Natural killer cell (primary cell): ENCODE data around the gene CHST3. TPM values are rescaled to one million over a fixed set of nuclear protein-coding genes. Genes with fewer than 3 reads are reported as not detected.

Experiments used
- ATAC-seq, 3 donors: fragments of 150-1000 bp in 2 of 3; fragments of 200-7000 bp in 1 of 3; cut with Tn5 transposase; 1 replicate in 1 of 3; 2 replicates in 2 of 3; pipeline ENCODE4 v1.10.0; 2021; ENCODE audit warnings: mild to moderate bottlenecking in 2 of 3, moderate library complexity in 2 of 3
- DNase-seq, 2 donors: peaks; one replicate each; pipeline versions ENCODE4 v3.0.0 to v3.0.0-alpha.2; 2013 to 2021; ENCODE audit warnings: mixed read lengths in 1 of 2
- H3K27ac ChIP-seq: one replicate; pipeline ENCODE4 v1.5.1; 2013; ENCODE audit warnings: mild to moderate bottlenecking, low read length
- H3K27me3 ChIP-seq: one replicate; pipeline ENCODE4 v1.6.1; 2013; ENCODE audit warnings: low read length; ENCODE audit not compliant: control insufficient read depth, insufficient read depth
- H3K36me3 ChIP-seq: one replicate; pipeline ENCODE4 v1.6.1; 2013; ENCODE audit warnings: low read length; ENCODE audit not compliant: control insufficient read depth, insufficient read depth
- H3K4me1 ChIP-seq: one replicate; pipeline ENCODE4 v1.6.1; 2013; ENCODE audit warnings: low read length; ENCODE audit not compliant: control insufficient read depth, insufficient read depth
- H3K4me3 ChIP-seq: one replicate; pipeline ENCODE4 v1.5.1; 2013; ENCODE audit warnings: low read length
- H3K9me3 ChIP-seq: one replicate; pipeline ENCODE4 v1.6.1; 2013; ENCODE audit warnings: low read length; ENCODE audit not compliant: control insufficient read depth, insufficient read depth
- H3K27ac Mint-ChIP-seq, 2 donors: one replicate each; pipeline ENCODE4 v1.8.0; 2022; ENCODE audit warnings: mild to moderate bottlenecking in 2 of 2, mixed read lengths in 2 of 2, moderate library complexity in 1 of 2
- H3K27me3 Mint-ChIP-seq, 2 donors: one replicate each; pipeline ENCODE4 v1.8.0; 2022; ENCODE audit warnings: low read depth in 2 of 2, mixed read lengths in 2 of 2
- H3K36me3 Mint-ChIP-seq: one replicate; pipeline ENCODE4 v1.8.0; 2022; ENCODE audit warnings: mixed read lengths
- H3K4me1 Mint-ChIP-seq, 2 donors: one replicate each; pipeline ENCODE4 v1.8.0; 2022; ENCODE audit warnings: mixed read lengths in 2 of 2
- H3K4me3 Mint-ChIP-seq: one replicate; pipeline ENCODE4 v1.8.0; 2022; ENCODE audit warnings: mild to moderate bottlenecking, moderate library complexity, mixed read lengths
- H3K9me3 Mint-ChIP-seq, 2 donors: one replicate each; pipeline ENCODE4 v1.8.0; 2022; ENCODE audit warnings: mixed read lengths in 2 of 2
- CTCF ChIP-seq: fragments of 200-600 bp; IDR thresholded peaks from one replicate; pipeline ENCODE4 v1.8.0; 2022; ENCODE audit warnings: antibody characterized with exemption
- WGBS: methylation state at CpG from one replicate; pipeline ENCODE4 v1.1.7; 2013; ENCODE audit warnings: missing lambda C conversion rate; ENCODE audit not compliant: insufficient coverage; 5-methylcytosine and 5-hydroxymethylcytosine counted together
- intact Hi-C: fragments of 100-400 bp; cut with micrococcal nuclease; formaldehyde crosslinking; loops from one replicate; pipeline ENCODE4 v1.14.2; 2022
- total RNA-seq, 4 donors: library from RNA; stranded (reverse); fragments of 120-200 nt in 1 of 4; gene quantifications; one replicate each; pipeline versions ENCODE4 v1.2.3 to v1.2.4, GENCODE V29; 2013 to 2022

The CHST3 gene
- total RNA-seq, 3 donors from 2014 or later (not counting 1 experiment from before 2014, with no cell fraction given): not detected

GRCh38 chr10:71971311-71971731 is 7.1 kb downstream of the CHST3 start:
- H3K4me1 Mint-ChIP-seq: no peaks in the 10 kb centered on the region
- H3K27ac ChIP-seq: no peak overlapping the region
- no peaks in the 10 kb centered on the region for H3K4me1 ChIP-seq
- H3K36me3 ChIP-seq: no peaks in the 10 kb centered on the region
- ATAC-seq: no peak
- peaks cover 1% of the 10 kb centered on the region for H3K27me3 ChIP-seq
- TF ChIP-seq CTCF: no peak
- H3K9me3 Mint-ChIP-seq: no peaks in the 10 kb centered on the region
- no peak overlapping the region for H3K4me3 Mint-ChIP-seq
- intact Hi-C loops: no loop called here
- H3K27ac Mint-ChIP-seq: no peak overlapping the region
- no peak overlapping the region for H3K4me3 ChIP-seq
- peaks cover 9 to 22% of the 10 kb centered on the region in 2 donors for H3K27me3 Mint-ChIP-seq
- H3K36me3 Mint-ChIP-seq: no peaks in the 10 kb centered on the region
- no peaks in the 10 kb centered on the region for H3K9me3 ChIP-seq
- WGBS: 85% methylated on average over 13 of the region's 13 CpGs
- no peak for DNase-seq

GRCh38 chr10:71971769-71972555 is 7.8 kb downstream of the CHST3 start:
- no peak overlapping the region for H3K4me3 Mint-ChIP-seq
- Histone ChIP-seq H3K27ac (no peak overlapping the region), H3K4me3 (no peak overlapping the region), H3K36me3 (no peaks in the 10 kb centered on the region), H3K4me1 (no peaks in the 10 kb centered on the region), H3K9me3 (no peaks in the 10 kb centered on the region), H3K27me3 (no peaks in the 10 kb centered on the region)
- DNase-seq (no peak), ATAC-seq (no peak)
- 83% methylated on average over 21 of the region's 21 CpGs for WGBS
- intact Hi-C loops: no loop called here
- no peaks in the 10 kb centered on the region for H3K9me3 Mint-ChIP-seq
- no peaks in the 10 kb centered on the region for H3K36me3 Mint-ChIP-seq
- no peak for TF ChIP-seq CTCF
- no peaks in the 10 kb centered on the region for H3K4me1 Mint-ChIP-seq
- H3K27me3 Mint-ChIP-seq: peaks cover 5 to 16% of the 10 kb centered on the region in 2 donors
- H3K27ac Mint-ChIP-seq: no peak overlapping the region

DNA sequence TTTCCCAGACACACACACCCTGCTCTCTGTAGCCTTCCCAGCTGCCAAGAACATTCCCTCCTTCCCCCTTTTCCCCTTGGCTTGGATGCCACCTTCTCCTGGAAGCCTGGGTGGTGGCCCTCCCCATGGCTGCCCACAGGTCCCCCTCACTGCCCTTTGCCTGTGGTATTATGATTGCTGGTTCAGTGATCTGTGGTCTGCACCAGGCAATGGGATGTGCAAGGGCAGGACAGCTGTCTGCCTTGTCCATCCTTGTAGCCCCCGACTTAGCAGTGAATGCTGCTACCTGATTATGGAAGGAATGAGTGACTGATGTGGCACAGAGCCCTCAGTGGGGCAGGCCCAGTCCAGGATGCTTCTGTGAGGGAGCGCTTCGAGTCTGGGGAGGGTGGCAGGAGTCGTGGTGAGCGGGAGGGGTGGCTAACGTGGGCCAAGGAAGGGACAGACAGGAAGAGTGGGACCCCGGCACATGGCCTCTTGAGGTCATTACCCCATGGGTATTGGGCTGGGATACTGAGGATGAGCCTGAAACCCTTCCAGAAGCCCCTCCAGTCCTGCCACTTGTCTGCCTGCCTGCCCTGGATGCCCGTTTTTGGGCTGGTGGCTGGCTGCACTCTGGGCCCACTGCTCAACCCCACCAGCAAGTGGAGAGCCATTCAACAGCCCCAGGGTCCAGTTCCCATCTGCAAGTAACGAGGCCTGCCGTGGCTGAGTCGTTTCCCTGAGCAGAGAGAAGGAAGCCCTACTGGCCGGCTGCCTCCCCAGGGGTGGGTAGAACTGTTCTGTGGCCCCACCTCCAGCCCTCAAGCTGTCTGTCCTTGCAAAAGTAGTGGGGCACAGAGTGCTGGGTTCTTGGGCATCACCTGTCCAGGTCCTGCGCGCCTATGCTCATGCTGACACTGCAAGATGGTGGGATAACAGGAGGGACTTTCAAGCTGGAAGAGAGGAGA is 8.8 kb downstream of the CHST3 start:
- Mint-ChIP-seq H3K4me3 (no peak overlapping the region), H3K36me3 (no peaks in the 10 kb centered on the region), H3K27me3 (peaks cover 0 to 6% of the 10 kb centered on the region in 2 donors), H3K27ac (no peak overlapping the region), H3K4me1 (no peaks in the 10 kb centered on the region), H3K9me3 (no peaks in the 10 kb centered on the region)
- intact Hi-C loops: no loop called here
- no peaks in the 10 kb centered on the region for H3K27me3 ChIP-seq
- 86% methylated on average over 14 of the region's 14 CpGs for WGBS
- no peak overlapping the region for H3K27ac ChIP-seq
- no peak overlapping the region for H3K4me3 ChIP-seq
- H3K4me1 ChIP-seq: no peaks in the 10 kb centered on the region
- no peak for TF ChIP-seq CTCF
- H3K36me3 ChIP-seq: no peaks in the 10 kb centered on the region
- no peak for ATAC-seq
- DNase-seq: no peak
- H3K9me3 ChIP-seq: no peaks in the 10 kb centered on the region
